ENCODE data around the gene CADM1. TPM values are rescaled to one million over a fixed set of nuclear protein-coding genes. Genes with fewer than 3 reads are reported as not detected.

CADM1 gene
- total and polyA plus RNA-seq, 2 donors from 2014 or later = 24.0 to 33.5 TPM

DNA sequence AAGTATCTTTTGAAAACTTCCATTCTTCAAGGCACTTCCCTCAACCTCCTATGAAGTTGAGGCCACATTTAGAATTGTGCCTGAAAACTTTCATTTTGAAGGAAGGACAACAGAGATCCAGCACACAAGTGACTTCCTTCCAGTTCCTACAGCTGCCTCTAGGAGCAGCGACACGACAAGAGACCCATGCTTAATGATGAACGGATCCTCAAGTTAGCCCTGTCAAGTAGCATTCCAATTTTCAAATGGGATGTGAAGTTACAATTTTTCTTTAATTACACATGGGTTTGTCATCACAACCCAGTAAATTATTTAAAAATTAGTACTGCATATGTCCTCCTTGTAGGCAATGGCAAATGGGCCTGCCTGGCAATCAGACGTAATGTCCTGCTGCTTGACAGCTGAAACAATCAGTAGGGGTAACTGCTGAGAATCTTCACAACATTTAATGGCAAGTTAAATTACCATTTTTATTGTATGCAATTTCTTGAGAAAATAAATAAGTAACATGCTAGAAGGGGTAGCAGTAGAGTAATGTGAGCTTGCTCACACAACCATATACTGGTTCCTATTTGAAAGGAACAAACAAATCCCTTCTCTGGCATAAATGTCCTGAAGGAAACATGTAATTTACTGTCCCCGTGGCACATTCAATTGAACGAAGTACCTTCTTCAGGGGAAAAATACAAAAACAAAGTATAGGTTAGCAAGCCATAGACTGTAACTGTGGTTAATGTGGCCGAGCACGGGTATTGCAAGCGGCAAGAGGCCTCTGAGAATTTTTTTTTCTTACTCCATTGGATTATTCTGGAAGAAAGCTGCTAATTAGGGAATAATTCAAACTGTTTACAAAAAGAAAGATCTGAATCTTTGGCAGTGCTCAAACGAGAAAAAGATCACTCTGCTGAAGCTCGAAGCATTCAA is 288.3 kb downstream of the CADM1 start:
- intact Hi-C loops (cut with DNase I) = no loop called here
- H3K27me3 ChIP-seq (ENCODE audit: control insufficient read depth, insufficient read depth, low read length) = no peaks in the 10 kb centered on the region
- H3K4me3 ChIP-seq (ENCODE audit: low read length in 3 of 3) = no peak overlapping the region
- no peaks in the 10 kb centered on the region for H3K4me1 ChIP-seq (ENCODE audit: control insufficient read depth in 2 of 3, insufficient read depth in 2 of 3, low read depth in 1 of 3, low read length in 3 of 3)
- no peaks in the 10 kb centered on the region for H3K9me3 ChIP-seq (ENCODE audit: control insufficient read depth in 2 of 3, insufficient read depth in 1 of 3, low read length in 3 of 3)
- FAIRE-seq = no peak
- no peak for DNase-seq
- no peaks in the 10 kb centered on the region for H3K36me3 ChIP-seq (ENCODE audit: control insufficient read depth in 2 of 3, insufficient read depth in 3 of 3, low read length in 3 of 3)
- TF ChIP-seq, protein P1, sequence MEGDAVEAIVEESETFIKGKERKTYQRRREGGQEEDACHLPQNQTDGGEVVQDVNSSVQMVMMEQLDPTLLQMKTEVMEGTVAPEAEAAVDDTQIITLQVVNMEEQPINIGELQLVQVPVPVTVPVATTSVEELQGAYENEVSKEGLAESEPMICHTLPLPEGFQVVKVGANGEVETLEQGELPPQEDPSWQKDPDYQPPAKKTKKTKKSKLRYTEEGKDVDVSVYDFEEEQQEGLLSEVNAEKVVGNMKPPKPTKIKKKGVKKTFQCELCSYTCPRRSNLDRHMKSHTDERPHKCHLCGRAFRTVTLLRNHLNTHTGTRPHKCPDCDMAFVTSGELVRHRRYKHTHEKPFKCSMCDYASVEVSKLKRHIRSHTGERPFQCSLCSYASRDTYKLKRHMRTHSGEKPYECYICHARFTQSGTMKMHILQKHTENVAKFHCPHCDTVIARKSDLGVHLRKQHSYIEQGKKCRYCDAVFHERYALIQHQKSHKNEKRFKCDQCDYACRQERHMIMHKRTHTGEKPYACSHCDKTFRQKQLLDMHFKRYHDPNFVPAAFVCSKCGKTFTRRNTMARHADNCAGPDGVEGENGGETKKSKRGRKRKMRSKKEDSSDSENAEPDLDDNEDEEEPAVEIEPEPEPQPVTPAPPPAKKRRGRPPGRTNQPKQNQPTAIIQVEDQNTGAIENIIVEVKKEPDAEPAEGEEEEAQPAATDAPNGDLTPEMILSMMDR (IDR thresholded peaks at IDR 0.05; ENCODE audit: borderline replicate concordance, extremely low read depth, insufficient read depth) = no peak
- no peak overlapping the region for H3K27ac ChIP-seq (ENCODE audit: low read depth in 2 of 2, low read length in 2 of 2)
- no peak overlapping the region for H3K9ac ChIP-seq (ENCODE audit: low read length in 3 of 3)

DNA sequence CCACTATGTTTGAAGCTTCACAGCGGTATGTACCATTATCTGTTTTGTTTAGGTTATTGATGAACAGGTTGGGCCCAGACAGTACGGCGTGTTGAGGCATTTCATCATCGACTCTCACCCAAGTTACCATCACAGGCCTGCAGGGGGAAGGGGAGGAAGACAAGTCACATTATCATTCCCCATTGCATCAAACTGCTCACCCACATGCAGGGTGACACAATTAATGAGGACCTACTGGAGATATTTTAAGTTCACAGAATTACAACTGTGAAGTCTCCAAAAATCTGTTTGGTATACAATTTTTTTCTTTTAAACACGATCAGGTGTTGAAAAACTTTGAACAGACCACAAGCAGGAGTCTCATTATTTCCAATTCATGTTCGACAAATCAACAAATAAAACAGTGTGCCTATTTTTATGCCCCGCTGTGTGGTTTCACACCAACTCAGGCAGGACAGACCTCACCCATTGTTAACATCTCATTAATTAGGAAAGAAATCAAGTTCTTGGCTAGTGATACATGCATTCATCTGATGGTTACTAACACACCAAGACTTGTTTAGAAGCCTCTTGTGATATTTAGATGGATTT is 289.5 kb downstream of the CADM1 start:
- H3K36me3 ChIP-seq (ENCODE audit: control insufficient read depth in 2 of 3, insufficient read depth in 3 of 3, low read length in 3 of 3) = no peaks in the 10 kb centered on the region
- no peak for FAIRE-seq

DNA sequence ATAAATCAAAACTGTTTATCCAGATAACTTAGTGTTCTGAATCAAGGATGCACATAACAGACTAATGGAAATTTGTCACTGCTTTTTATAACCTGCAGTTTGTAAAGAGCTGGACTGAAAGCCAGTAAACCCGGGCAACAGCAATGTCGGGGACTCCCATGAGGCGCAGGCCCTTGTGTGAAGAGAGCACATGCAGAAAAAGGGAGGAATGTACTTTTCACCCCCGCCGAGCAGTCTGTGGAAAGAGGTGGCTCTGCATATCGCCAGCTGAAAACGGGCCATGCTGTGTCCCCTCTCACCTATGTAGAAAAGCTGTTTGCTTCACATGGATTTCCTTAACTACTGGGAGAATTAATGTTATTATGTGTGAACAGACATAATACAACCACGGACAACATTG is 291.2 kb downstream of the CADM1 start:
- Histone ChIP-seq H3K9me3 (ENCODE audit: control insufficient read depth in 2 of 3, insufficient read depth in 1 of 3, low read length in 3 of 3) (no peaks in the 10 kb centered on the region), H3K27ac (ENCODE audit: low read depth in 2 of 2, low read length in 2 of 2) (no peak overlapping the region), H3K4me1 (ENCODE audit: control insufficient read depth in 2 of 3, insufficient read depth in 2 of 3, low read depth in 1 of 3, low read length in 3 of 3) (no peaks in the 10 kb centered on the region), H3K36me3 (ENCODE audit: control insufficient read depth in 2 of 3, insufficient read depth in 3 of 3, low read length in 3 of 3) (peaks cover 0 to 2% (median 0%) of the 10 kb centered on the region in 3 donors), H3K9ac (ENCODE audit: low read length in 3 of 3) (no peak overlapping the region), H3K27me3 (ENCODE audit: control insufficient read depth, insufficient read depth, low read length) (no peaks in the 10 kb centered on the region), H3K4me3 (ENCODE audit: low read length in 3 of 3) (no peak overlapping the region)
- intact Hi-C loops (cut with DNase I) = no loop called here
- FAIRE-seq (no peak), DNase-seq (no peak)
- TF ChIP-seq, protein P1 (IDR thresholded peaks at IDR 0.05; ENCODE audit: borderline replicate concordance, extremely low read depth, insufficient read depth) = no peak

More for the DNA sequence above, 289.5 kb downstream of the CADM1 start:
- Histone ChIP-seq H3K9me3 (ENCODE audit: control insufficient read depth in 2 of 3, insufficient read depth in 1 of 3, low read length in 3 of 3) (no peaks in the 10 kb centered on the region), H3K27ac (ENCODE audit: low read depth in 2 of 2, low read length in 2 of 2) (no peak overlapping the region), H3K4me3 (ENCODE audit: low read length in 3 of 3) (no peak overlapping the region), H3K27me3 (ENCODE audit: control insufficient read depth, insufficient read depth, low read length) (no peaks in the 10 kb centered on the region), H3K4me1 (ENCODE audit: control insufficient read depth in 2 of 3, insufficient read depth in 2 of 3, low read depth in 1 of 3, low read length in 3 of 3) (no peaks in the 10 kb centered on the region), H3K9ac (ENCODE audit: low read length in 3 of 3) (no peak overlapping the region)
- no peak for DNase-seq
- intact Hi-C loops (cut with DNase I) = no loop called here
- TF ChIP-seq, protein P1 (IDR thresholded peaks at IDR 0.05; ENCODE audit: borderline replicate concordance, extremely low read depth, insufficient read depth) = no peak
